GM18498 (cell line): ENCODE data around the gene CEACAM21.
A peak's percentile ranks its signal among the peaks of the same experiment; 100 is the strongest.

Source experiments
- ATAC-seq: cut with Tn5 transposase; IDR thresholded peaks from one replicate; pipeline ENCODE4 v1.9.1; 2021; ENCODE audit warnings: mild to moderate bottlenecking, moderate library complexity; ENCODE audit not compliant: unreplicated experiment

The CEACAM21 gene

GRCh38 chr19:41575998-41576397, at the start of gene CEACAM21:
Gene CEACAM21 (plus strand): TSS chr19:41576166. CDS start chr19:41576275, 109 bp downstream.
- peak; percentile 78 for ATAC-seq

DNA sequence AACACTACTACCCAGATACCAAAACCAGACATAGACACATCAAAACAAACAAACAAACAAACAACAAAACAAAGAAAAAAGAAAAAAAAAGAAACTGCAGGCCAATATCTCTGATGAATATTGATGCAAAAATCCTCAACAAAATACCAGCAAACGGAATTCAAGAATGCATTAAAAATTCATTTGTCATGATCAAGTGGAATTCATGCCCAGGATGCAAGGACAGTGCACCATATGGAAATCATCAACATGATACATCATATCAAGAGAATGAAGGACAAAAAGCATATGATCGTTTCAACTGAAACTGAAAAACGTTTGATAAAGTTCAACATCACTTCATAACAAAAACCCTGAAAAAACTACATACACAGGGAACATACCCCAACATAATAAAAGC, 48.9 kb upstream of the CEACAM21 start:
- no peak for ATAC-seq

GRCh38 chr19:41528106-41528505, 47.9 kb upstream of the CEACAM21 start:
- ATAC-seq, result no peak

DNA sequence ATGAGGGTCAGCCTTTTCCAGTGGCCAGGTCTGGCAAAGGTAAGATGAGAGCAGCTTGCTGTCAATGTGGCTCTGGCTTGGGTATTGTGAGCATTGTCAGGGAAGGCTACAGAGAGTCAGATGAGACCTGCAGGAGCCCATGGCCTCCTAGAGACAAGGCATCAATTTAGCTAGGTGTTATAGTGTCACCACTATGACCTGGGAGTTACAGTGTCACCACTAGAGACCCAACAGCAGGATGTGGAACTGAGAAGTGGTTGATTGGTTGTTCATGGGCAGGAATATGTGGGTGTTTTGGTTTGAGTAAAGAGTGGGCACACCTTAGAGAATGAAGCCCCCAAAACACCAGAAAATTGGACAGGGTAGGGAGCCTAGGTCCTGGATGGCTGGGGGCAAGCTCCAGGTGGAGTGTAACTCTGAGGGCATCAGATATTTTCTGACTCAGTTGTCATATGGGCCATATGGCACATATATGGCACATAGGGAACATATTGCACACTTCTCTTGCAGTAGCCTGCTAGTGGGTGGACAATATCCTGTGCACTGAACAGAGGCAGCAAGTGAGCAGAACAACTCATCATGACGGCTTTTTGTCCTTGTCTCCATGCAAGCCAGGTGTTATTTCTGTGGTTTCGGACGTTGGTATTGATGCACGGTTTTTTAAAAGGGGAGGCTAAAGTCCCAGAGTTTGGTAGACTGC, 46.3 kb upstream of the CEACAM21 start:
- ATAC-seq, result no peak

GRCh38 chr19:41530184-41530534, 45.8 kb upstream of the CEACAM21 start:
- no peak for ATAC-seq

GRCh38 chr19:41530761-41531301, 45.1 kb upstream of the CEACAM21 start:
- ATAC-seq, result no peak

GRCh38 chr19:41531438-41532311, 44.3 kb upstream of the CEACAM21 start:
- peak; percentile 39 for ATAC-seq

DNA sequence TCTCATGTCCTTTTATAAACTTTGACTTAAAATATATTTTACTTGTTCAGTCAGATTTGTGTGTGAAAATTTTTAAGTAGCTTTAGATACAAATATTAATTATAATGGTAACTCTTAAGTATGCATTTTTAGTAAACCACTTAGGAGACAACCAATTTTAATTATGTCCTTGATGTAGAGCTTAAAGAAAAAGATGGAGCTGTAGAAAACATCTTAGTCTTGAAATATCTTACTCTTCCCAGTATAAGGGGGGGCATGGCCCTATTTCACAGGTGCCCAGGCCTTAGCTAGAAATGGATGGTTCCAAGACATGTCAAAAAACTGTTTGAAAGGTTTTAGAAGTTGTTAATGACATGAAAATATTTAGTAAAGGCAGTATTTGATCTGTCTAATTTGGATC, 43.4 kb upstream of the CEACAM21 start:
- no peak for ATAC-seq

DNA sequence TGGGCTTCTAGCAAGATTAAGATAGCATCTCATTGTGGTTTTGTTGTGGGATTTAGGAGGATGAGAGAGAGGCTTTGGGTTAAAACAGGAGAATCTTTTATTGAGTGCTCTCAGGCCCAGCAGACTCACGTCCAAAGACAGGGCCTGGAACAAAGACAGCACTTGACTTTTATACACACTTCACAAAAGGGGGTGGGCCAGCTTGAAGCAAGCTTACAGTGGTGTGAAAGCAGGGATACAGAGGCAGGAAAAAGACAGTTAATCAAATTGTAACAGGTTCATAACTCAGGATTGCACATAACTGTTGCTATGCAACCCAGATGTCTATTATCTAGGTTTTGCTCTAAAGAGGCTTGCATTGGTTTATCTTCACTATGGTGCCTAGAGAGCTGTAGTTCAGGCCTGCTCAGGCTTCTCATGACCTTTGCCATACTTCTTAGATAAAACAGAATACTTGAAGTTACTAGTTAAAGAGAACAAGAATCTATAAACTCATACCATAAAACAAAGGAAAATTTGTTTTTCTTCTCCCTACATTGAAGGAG, 42.2 kb upstream of the CEACAM21 start:
- ATAC-seq, result no peak

DNA sequence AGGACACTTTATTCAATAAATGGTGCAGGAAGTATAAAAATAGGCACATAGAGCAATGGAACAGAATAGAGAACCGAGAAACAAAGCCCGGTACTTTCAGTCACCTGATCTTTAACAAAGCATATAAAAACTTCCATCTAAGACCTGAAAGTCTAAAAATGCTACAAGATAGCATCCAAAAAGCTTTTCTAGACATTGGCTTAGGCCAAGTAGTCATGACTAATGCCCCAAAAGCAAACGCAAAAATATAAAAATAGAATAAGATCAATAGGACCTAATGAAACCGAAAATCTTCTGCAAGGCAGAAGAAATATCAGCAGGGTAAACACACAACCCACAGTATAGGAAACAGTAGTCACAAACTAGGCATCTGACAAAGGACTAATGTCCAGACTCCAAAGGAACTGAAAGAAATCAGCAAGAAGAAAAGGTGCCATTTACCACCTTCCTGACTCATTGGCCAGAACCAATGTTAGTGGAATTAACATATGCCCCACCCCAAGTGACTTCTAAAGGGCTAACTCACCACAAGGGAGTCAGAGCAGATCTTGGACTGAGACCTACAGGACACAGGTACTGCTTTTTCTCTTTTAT, 40.8 kb upstream of the CEACAM21 start:
- ATAC-seq, result peak; percentile 69

GRCh38 chr19:41537789-41538188, 38.2 kb upstream of the CEACAM21 start:
- ATAC-seq, result no peak

DNA sequence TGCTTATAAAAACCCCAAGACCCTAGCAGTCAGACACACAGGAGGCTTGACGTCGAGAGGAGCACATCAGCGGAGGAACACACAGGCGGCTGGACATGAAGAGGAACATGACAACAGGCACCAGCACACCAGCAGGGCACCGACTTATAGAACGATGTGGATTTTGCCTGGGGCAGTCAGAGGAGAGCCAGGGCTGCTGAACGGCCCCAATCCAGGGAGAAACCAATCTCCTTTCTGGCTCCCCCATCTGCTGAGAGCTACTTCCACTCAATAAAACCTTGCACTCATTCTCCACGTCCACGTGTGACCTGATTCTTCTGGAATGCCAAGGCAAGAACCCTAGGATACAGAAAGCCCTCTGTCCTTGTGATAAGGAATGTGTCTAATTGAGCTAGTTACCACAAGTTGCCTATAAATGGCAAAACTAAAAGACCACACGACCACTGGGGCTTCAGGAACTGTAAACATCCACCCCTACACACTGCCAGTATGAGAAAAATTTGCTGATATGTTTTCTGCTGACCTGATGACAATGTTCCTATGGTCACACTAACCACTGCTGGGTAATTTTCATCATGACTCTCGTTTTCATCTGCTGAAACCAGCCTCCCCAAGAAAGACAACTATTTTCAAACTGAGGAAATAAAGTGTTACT, 35.8 kb upstream of the CEACAM21 start:
- no peak for ATAC-seq

GRCh38 chr19:41541990-41542584, 33.9 kb upstream of the CEACAM21 start:
- no peak for ATAC-seq

- ATAC-seq, result no peak
These were observed 33.3 kb upstream of the CEACAM21 start for GRCh38 chr19:41542622-41543021.

GRCh38 chr19:41543582-41543981, 32.4 kb upstream of the CEACAM21 start:
- ATAC-seq, result no peak

GRCh38 chr19:41545547-41545946, 30.4 kb upstream of the CEACAM21 start:
- ATAC-seq, result no peak

DNA sequence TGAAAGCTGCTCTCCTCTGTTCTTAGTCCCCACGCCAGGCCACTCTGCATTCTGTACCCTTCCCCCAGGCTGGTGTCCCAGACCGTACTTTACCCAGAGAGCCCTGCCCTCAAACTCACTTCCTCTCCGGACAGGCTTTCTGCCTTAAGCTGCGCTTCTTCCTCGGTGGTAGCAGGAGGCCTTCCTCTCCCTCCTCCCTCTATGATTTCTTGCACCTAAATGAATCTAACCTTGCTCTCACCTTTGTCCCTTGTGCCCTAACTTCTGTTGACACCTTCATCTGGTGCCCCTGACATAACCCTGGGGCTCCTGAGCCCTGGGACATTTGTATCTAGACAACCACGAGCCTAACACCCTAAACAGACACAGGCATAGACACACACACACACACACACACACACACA, 29.6 kb upstream of the CEACAM21 start:
- ATAC-seq, result no peak

DNA sequence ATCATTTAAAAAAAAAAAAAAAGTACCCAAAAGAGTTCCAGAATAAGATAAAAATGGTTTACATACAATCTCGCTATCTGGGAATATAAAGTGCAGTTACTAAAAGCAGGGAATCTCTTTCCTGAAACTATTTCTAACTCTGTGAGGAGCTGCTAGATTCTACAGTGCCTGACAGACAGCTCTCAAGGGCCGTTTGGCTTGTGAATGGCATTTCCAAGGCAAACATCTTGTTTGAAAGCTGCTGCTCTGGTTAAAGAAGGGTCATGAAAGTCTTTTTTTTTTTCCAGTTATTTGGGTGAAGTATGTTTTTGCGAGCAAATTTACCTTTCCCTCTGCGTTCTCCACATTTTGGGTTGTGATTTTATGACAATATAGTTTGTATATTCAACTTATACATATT, 29.0 kb upstream of the CEACAM21 start:
- no peak for ATAC-seq

GRCh38 chr19:41547569-41547968, 28.4 kb upstream of the CEACAM21 start:
- ATAC-seq, result no peak

- ATAC-seq, result no peak
These were observed 27.9 kb upstream of the CEACAM21 start for GRCh38 chr19:41548047-41548446.
